ENCODE data around the gene CHTF8.
"Not testable (repeated sequence)": the region's sequence is repeated elsewhere in the genome, so short reads cannot be mapped to it uniquely, and the experiment has no call there.

The CHTF8 gene
- total RNA-seq, result 1.3 to 1.5 reads per million in 2 donors

- peak; percentile 77 for DNase-seq
Measured at GRCh38 chr16:69132424-69133252, at the start of gene CHTF8, which contains the start of gene UTP4. TSS of gene CHTF8 (minus strand) at chr16:69132588. CDS start at chr16:69121458, 11,130 bp downstream. TSS of gene UTP4 (plus strand) at chr16:69132649. CDS start at chr16:69133460, 811 bp downstream.

- no peak for DNase-seq
Measured at GRCh38 chr16:69180011-69180338, 47.6 kb upstream of the CHTF8 start.

DNA sequence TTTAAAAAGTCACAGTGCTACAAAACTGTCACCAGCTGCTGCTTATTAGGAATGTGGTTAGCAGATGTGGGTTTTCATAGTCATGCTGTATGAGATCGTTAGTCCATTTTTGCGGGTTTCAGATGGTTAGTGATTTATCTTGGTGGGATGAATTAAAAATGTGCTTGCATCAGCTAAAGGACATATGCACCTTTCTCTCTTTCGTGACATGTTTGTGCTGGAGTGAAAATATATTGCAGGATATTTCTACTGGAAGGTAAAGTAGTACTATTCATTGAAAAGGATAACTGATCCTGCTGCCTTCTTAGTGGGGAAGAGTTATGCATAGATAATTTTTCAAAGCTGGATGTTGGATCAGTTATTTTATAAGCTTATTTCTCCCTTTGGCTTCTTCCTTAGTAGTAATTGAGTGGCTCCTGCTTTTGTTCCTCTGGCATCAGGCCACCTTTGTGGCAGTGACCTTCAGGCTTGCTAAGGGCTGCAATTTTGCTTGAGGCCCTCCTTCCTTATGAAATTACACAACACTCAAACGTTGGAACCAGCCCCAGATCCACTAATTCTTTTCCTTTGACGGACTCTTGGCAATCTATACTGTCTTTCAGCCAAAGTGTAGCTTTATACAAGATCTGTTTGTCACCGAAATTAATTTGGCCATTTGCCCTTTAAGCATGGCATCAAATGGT, 47.1 kb upstream of the CHTF8 start:
- no peak for DNase-seq

DNA sequence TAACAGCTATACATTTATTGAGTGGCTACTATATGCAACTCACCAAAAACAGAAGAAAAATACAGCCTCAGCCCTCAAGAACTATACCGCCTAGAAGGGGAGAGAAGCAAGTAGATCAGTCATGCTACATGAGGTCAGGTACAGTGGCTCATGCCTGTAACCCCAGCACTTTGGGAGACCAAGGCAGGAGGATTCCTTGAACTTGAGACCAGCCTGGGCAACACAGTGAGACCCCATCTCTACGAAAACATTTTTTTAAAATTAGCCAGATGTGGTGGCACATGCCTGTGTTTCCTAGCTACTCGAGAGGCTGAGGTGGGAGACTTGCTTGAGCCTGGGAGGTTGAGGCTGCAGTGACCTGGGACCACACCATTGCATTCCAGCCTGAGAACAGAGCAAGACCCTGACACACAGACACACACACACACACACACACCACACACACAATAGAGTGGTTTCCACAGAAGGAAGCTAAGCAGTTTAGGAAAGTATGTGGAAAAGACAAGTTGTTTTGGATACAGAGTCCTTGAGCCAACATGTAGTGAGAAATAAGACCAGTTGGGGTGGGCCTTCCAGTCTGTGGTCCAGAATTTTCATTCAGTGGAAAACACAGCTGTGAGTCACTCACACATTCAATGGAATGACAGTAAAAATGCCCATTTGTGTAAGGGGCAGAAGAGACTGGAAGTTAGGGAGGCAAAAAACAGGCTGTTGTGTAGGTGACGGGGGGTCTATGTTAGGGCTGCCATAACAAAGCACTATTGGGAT, 43.8 kb upstream of the CHTF8 start:
- DNase-seq, result no peak

DNA sequence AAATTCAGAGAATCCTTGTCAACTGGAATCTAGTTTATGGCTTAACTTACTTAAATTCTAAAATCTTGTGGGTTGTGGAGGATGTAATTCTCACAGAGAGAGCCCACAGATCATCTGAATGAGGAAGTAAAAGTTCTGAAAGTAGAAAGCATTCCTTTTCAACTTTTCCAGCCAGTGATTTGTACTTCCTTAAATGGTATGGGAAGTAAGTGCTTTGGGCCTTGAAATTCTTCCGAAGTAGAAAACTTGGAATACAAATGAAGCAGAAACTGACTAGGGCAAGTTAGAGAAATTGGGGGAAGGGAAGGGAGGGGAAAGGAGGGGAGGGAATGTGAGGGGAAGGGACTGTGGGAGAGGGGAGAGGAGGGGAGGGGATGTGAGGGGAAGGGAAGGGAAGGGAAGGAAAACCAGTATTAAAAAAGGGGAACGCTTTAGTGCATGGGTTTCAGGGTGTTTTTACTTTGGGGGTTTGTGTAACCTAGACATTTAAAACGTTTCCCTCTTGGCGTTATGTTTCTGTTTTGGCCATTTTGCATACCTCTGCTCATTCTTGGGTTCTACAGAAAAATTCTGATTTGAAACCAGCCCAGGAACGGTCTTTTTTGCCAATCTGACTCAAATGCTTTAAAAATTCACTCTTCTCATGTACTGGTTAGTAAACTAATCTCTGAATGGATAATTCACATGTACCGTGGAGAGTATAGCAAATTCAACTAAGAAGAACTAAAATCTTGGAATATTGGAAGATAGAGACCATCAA, 39.1 kb upstream of the CHTF8 start:
- no peak for DNase-seq

GRCh38 chr16:69169607-69170352, 37.4 kb upstream of the CHTF8 start:
- no peak for DNase-seq

DNA sequence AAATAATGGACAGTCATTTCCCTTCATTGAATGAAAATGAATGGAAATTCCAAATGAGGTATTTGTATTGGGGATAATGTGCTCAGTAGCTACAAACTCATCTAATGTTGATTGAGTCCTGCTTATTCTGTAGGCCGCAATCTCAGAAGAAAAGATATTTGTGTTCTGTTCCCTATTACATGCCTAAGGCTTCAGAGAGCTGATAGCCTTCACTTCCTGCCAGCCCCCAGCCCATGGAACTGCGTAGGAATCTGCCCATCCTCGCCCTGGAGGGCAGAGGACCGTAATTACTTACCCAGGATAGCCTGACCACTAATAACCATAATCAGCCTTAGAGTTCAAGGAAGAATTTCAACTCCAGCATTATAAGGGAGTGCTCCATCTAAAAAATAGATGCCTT, 36.7 kb upstream of the CHTF8 start:
- DNase-seq, result no peak

- DNase-seq, result no peak
Measured at GRCh38 chr16:69166946-69167930, 34.9 kb upstream of the CHTF8 start.

GRCh38 chr16:69166221-69166833, 33.9 kb upstream of the CHTF8 start:
- no peak for DNase-seq

- DNase-seq, result no peak
Measured at GRCh38 chr16:69165584-69165983, 33.2 kb upstream of the CHTF8 start.

- DNase-seq, result no peak
Measured at GRCh38 chr16:69160192-69160591, 27.8 kb upstream of the CHTF8 start.

- no peak for DNase-seq
Measured at GRCh38 chr16:69157196-69157595, 24.8 kb upstream of the CHTF8 start.

DNA sequence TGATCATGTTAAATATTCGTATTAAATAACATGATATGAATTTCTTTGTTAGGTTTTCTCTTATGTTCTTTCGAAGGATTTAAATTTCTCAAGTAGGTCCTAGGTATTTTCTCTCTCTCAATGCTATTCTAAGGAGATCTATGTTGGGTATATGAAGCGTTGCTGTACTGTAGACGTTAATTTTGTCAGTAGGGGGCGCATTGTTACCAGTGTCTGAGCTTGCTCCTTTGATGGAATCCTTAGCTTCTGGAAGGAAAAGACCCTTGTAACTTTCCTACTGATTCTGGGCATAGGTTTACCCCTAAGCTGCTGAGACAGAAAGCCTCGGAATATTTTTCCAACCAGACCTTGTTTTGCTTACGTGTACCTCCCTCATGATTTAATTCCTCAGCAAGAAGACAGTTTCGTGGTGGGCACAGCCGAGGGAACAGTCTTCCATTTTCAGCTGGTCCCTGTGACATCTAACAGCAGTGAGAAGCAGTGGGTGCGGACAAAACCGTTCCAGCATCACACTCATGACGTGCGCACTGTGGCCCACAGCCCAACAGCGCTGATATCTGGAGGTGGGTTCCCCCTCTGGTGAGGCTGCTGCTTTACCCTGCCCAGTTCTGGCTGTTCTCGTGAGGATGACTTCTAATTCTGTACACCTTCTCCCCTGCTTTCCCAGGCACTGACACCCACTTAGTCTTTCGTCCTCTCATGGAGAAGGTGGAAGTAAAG, 17.9 kb upstream of the CHTF8 start:
- DNase-seq, result no peak

DNA sequence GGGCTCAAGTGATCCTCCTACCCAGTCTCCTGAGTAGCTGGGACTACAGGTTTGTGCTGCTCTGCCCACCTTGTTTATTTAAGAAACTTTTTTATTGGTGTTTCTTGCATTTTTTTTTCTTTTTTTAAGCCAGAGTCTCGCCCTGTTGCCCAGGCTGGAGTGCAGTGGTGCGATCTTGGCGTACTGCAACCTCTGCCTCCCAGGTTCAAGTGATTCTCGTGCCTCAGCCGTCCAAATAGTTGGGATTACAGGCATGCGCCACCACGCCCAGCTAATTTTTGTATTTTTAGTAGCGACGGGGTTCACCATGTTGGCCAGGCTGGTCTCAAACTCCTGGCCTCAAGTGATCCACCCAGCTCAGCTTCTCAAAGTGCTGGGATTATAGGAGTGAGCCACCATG, 17.2 kb upstream of the CHTF8 start:
- not testable (repeated sequence) for DNase-seq

GRCh38 chr16:69145658-69146057, 13.3 kb upstream of the CHTF8 start:
- DNase-seq, result no peak

DNA sequence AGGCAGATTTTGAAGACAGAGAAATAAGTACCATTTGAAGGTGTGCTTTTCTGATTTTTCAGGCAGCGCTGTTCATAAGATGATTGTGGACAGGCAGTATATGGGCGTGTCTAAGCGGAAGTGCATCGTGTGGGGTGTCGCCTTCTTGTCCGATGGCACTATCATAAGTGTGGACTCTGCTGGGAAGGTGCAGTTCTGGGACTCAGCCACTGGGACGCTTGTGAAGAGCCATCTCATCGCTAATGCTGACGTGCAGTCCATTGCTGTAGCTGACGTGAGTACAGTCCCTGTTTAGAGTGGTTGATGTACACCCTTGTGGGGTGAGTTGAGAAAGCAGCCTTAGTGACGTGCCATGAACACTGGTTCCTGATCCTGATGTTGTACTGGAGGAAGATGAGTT, 10.7 kb upstream of the CHTF8 start:
- no peak for DNase-seq

DNA sequence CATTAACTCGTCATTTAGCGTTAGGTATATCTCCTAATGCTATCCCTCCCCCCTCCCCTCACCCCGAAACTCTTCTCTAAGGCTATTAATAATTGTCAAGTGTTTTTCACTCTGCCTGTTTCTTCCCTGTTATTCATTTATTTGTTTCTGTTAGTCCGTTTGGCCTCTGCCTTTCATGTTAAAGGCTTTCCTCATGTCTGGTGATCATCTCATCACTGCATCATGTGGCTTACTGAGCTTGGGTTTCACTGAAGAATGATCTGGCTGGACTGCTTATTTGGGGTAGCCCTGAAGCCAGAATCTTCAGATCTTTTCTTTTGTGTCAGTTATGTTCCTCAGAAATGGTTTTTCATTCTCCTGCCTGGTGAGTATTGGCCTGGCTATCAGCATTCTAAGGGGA, 9.5 kb upstream of the CHTF8 start:
- DNase-seq, result no peak

- no peak for DNase-seq
Measured at GRCh38 chr16:69141014-69141413, 8.6 kb upstream of the CHTF8 start.

GRCh38 chr16:69139464-69139863, 7.1 kb upstream of the CHTF8 start:
- DNase-seq, result not testable (repeated sequence)

GRCh38 chr16:69138608-69139007, 6.2 kb upstream of the CHTF8 start:
- DNase-seq, result no peak

All from activated gamma-delta T cell (primary cell).